Activated T-cell treated with anti-CD3 and anti-CD28 coated beads, Interleukin-2, amount 50 U/mL, for 4 hours (primary cell): Measurements from ENCODE around the gene RAB22A. TPM values are rescaled to one million over a fixed set of nuclear protein-coding genes. Genes with fewer than 3 reads are reported as not detected.

Experiments
- ATAC-seq, 2 donors: fragments of 200-7000 bp; cut with Tn5 transposase; one replicate each; pipeline ENCODE4 v1.10.0; 2021
- DNase-seq: peaks from one replicate; pipeline ENCODE4 v3.0.0-alpha.2; 2020
- H3K27me3 Mint-ChIP-seq: one replicate; pipeline ENCODE4 v1.8.0; 2021; ENCODE audit warnings: low read depth, mixed read lengths
- H3K36me3 Mint-ChIP-seq: one replicate; pipeline ENCODE4 v1.8.0; 2022; ENCODE audit warnings: mixed read lengths; ENCODE audit not compliant: insufficient read depth
- H3K4me1 Mint-ChIP-seq: one replicate; pipeline ENCODE4 v1.8.0; 2021; ENCODE audit warnings: low read depth, mixed read lengths
- H3K4me3 Mint-ChIP-seq: one replicate; pipeline ENCODE4 v1.8.0; 2021; ENCODE audit warnings: mild to moderate bottlenecking, moderate library complexity, mixed read lengths
- H3K9me3 Mint-ChIP-seq: one replicate; pipeline ENCODE4 v1.8.0; 2021; ENCODE audit warnings: mixed read lengths
- total RNA-seq, 3 donors: library from RNA; stranded (reverse); gene quantifications; one replicate each; pipeline ENCODE4 v1.2.1, GENCODE V29; 2021

The RAB22A gene, protein sequence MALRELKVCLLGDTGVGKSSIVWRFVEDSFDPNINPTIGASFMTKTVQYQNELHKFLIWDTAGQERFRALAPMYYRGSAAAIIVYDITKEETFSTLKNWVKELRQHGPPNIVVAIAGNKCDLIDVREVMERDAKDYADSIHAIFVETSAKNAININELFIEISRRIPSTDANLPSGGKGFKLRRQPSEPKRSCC
- 10 to 100 TPM; 15.9 to 17.9 (median 17.3) TPM for total RNA-seq

- H3K27me3 Mint-ChIP-seq: no peaks in the 10 kb centered on the region
- H3K4me1 Mint-ChIP-seq: peaks cover 74% of the 10 kb centered on the region
- DNase-seq (peak; percentile 78), ATAC-seq (peak; percentile 46 to 64)
- H3K9me3 Mint-ChIP-seq: no peaks in the 10 kb centered on the region
- peaks cover 22% of the 10 kb centered on the region for H3K36me3 Mint-ChIP-seq
- peak within 1 kb of the TSS; percentile 92 for H3K4me3 Mint-ChIP-seq
Measured at GRCh38 chr20:58309591-58310290, at the start of gene RAB22A. RAB22A (plus strand) TSS chr20:58309715; CDS start chr20:58309977, 262 bp downstream.

DNA sequence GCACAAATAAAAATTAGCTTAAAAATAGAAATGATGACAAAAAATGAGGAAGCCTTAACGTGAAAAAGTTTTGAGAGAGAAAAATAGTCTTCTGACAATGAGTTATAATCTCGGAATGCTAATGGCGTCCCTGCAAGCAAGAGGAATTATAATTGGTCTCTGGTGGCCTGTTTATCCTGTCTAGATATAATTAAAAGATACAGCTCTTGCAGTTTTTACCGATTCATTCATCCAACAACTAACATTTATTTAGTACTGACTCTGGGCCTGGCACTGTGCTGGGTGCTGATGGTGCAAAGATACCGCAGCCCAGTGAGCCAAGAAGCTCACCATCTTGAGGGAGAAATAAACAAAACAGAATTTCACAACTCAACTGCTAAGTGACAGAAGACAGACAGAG lies 49.5 kb upstream of the RAB22A start:
- H3K36me3 Mint-ChIP-seq: peaks cover 20% of the 10 kb centered on the region
- ATAC-seq (no peak), DNase-seq (no peak)
- H3K4me3 Mint-ChIP-seq: no peak overlapping the region
- no peaks in the 10 kb centered on the region for H3K9me3 Mint-ChIP-seq
- H3K4me1 Mint-ChIP-seq: peaks cover 6% of the 10 kb centered on the region
- no peaks in the 10 kb centered on the region for H3K27me3 Mint-ChIP-seq

DNA sequence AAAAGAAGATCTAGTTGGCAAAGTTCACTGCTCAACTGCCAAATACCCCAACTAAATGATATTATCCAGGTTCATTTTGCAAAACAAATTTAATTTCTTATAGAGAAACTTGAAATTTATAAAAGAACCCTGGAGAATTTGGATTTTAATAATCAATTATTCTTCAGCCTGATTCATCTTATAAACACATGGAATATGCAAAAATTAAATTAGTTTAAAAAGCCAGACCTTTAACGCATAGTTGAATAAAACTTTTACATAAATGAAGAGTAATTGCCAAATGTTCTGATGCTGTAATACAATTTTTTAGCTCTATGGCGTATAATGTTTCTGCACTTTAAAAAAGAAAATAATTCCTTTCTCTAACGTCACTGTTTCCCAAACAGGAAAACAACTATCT lies 47.9 kb upstream of the RAB22A start:
- no peak overlapping the region for H3K4me3 Mint-ChIP-seq
- no peaks in the 10 kb centered on the region for H3K27me3 Mint-ChIP-seq
- DNase-seq (no peak), ATAC-seq (no peak)
- peaks cover 23% of the 10 kb centered on the region for H3K36me3 Mint-ChIP-seq
- H3K9me3 Mint-ChIP-seq: no peaks in the 10 kb centered on the region
- peaks cover 4% of the 10 kb centered on the region for H3K4me1 Mint-ChIP-seq

DNA sequence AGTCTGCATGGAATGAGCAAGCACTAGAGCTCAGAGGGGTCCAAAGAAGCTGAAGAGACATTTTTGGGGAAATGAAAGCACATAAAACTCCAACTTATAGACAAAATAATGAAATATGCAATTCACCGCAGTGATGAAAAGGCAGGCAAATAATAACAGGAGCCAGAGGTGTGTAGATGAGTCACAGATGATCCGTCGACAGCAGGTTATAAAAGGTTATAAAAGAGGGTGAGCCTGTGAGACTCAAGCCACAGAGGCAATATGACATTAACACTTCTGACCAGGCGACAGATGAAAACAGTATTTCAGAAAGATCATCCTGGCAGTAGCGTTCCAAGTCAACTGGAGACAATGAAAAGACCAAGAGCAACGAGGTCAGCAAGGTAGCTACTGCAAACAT lies 45.2 kb upstream of the RAB22A start:
- Mint-ChIP-seq H3K36me3 (peaks cover 22% of the 10 kb centered on the region), H3K4me3 (no peak overlapping the region), H3K9me3 (no peaks in the 10 kb centered on the region), H3K4me1 (peaks cover 16% of the 10 kb centered on the region), H3K27me3 (no peaks in the 10 kb centered on the region)
- no peak for DNase-seq
- no peak for ATAC-seq

- Mint-ChIP-seq H3K4me1 (peaks cover 24% of the 10 kb centered on the region), H3K9me3 (no peaks in the 10 kb centered on the region), H3K36me3 (peaks cover 23% of the 10 kb centered on the region), H3K27me3 (no peaks in the 10 kb centered on the region), H3K4me3 (no peak overlapping the region)
- DNase-seq: no peak
- ATAC-seq: no peak
Measured at GRCh38 chr20:58267389-58268215, 41.9 kb upstream of the RAB22A start.

DNA sequence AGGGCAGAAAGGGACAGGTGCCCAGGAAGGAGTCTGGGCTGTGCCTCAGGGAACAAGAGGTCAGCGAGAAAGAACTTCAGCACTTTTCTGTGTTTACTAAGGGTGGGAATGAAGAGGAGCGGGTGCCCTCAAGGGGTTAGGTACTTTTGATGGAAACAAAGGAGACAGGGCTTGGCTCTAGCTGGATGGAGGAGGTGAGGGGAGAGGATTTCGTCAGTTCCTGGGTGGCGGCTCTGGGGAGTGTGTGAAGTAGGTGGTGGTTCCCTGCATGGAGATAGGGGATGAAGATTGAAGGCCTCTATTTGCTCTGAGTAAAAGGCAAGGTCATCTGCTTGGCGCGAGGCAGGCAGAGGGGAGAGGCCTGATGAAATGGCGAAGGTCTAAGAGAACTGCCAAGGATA lies 41.1 kb upstream of the RAB22A start:
- H3K4me1 Mint-ChIP-seq: peaks cover 24% of the 10 kb centered on the region
- H3K4me3 Mint-ChIP-seq: no peak overlapping the region
- H3K9me3 Mint-ChIP-seq: no peaks in the 10 kb centered on the region
- H3K27me3 Mint-ChIP-seq: no peaks in the 10 kb centered on the region
- DNase-seq: no peak
- H3K36me3 Mint-ChIP-seq: peaks cover 19% of the 10 kb centered on the region
- no peak for ATAC-seq

DNA sequence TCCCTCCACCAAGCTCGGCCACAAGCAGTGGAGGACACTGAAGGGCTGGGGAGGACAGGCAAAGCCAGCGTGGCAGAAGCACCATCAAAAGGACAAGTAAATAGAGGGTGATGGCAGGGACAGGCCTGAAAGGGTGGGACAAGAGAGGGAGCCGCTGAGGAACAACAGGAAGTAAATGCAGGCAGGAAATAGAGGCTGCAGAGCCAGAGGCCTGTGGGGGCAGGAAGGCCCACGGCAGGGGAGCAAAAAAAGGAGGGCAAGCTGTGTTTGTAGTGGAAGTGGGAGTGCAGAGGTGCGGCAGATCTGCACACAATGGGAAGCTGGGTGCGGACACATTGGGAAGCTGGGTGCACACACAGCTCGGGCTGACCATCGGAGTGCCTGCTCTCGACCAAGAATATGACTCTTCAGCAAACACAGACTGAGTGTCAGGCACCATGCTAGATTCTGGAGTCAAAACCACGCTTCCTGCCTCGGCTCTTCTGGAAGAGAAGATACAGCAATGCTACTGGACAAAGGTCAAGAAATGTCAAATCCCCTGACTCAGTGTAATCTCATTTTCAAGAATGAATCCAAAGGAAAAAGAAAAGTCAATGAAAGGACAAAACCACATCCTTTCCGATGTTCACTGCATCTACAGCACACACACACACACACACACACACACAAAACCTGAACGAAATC lies 40.4 kb upstream of the RAB22A start:
- DNase-seq (no peak), ATAC-seq (no peak)
- Mint-ChIP-seq H3K9me3 (peaks cover 3% of the 10 kb centered on the region), H3K27me3 (no peaks in the 10 kb centered on the region), H3K36me3 (peaks cover 24% of the 10 kb centered on the region), H3K4me3 (no peak overlapping the region), H3K4me1 (peaks cover 24% of the 10 kb centered on the region)

GRCh38 chr20:58271606-58272351 lies 37.7 kb upstream of the RAB22A start:
- Mint-ChIP-seq H3K27me3 (no peaks in the 10 kb centered on the region), H3K4me1 (peaks cover 24% of the 10 kb centered on the region), H3K4me3 (no peak overlapping the region), H3K9me3 (peaks cover 3% of the 10 kb centered on the region), H3K36me3 (peaks cover 29% of the 10 kb centered on the region)
- ATAC-seq (peak; percentile 73 to 98), DNase-seq (peak; percentile 15)

DNA sequence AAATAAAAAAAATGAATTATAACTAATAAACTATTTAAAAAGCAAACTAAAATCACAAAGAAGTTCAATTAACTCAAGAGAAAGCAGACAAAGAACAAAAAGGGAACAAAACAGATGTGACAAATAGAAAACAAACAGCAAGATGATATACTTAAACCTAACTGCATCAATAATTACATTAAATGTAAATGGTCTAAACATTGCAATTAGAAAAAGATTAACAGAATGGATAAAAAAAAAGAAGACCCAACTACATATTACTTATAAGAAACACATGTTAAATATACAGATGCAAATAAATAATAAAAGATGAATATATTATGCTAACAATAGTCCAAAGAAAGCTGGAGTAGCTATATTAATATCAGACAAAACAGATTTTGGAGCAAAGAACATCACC lies 35.1 kb upstream of the RAB22A start:
- Mint-ChIP-seq H3K36me3 (peaks cover 19% of the 10 kb centered on the region), H3K27me3 (no peaks in the 10 kb centered on the region), H3K9me3 (peaks cover 3% of the 10 kb centered on the region), H3K4me3 (no peak overlapping the region), H3K4me1 (peaks cover 8% of the 10 kb centered on the region)
- no peak for DNase-seq
- ATAC-seq: no peak

GRCh38 chr20:58277107-58277506 lies 32.4 kb upstream of the RAB22A start:
- H3K4me3 Mint-ChIP-seq: no peak overlapping the region
- no peak for DNase-seq

DNA sequence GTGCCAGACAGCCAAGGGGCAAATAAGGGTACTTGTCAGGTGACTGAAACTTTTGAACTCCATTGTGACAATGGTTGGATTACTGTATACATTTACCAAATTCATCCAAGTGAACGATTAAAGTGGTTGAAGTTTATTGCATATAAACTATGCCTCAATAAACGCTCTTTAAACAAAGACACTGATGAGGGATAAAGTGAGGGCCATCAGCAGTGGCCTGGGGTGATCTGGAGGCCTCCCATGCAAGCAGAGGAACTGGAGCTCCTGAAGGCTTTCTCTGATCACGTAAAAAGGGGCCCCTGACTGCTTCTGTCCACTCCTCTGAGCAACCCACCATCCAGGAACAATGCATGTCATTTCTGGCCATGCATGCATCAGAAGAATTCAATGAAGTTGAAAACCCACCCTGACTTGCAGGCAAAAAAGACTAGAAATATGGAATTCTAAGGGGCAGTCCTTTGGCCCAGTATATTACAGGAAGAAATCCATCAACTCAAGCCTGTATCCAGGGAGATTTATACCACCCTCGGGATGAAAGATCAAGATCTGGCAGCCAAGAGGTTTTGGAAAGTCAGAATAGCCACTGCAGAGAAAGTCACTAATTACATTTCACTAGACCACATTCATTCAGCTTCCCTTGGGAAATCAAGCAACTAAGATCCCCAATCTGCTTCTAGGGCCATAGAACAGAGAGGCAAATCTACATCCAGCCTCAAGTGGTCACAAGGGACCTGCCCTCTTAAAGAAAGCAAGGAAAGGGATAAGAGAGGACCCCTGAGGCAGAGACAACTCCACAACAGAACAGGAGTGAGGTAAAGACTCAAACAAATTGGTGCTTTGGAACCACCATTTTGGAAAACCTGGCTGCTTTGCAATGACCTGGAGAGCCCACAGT lies 31.7 kb upstream of the RAB22A start:
- Mint-ChIP-seq H3K36me3 (peaks cover 18% of the 10 kb centered on the region), H3K9me3 (peaks cover 3% of the 10 kb centered on the region), H3K27me3 (no peaks in the 10 kb centered on the region), H3K4me1 (peaks cover 6% of the 10 kb centered on the region), H3K4me3 (no peak overlapping the region)
- no peak for ATAC-seq
- DNase-seq: no peak

More at GRCh38 chr20:58277107-58277506, 32.4 kb upstream of the RAB22A start:
- H3K27me3 Mint-ChIP-seq: no peaks in the 10 kb centered on the region
- ATAC-seq: no peak
- H3K4me1 Mint-ChIP-seq: peaks cover 5% of the 10 kb centered on the region
- H3K9me3 Mint-ChIP-seq: peaks cover 3% of the 10 kb centered on the region
- H3K36me3 Mint-ChIP-seq: peaks cover 19% of the 10 kb centered on the region

DNA sequence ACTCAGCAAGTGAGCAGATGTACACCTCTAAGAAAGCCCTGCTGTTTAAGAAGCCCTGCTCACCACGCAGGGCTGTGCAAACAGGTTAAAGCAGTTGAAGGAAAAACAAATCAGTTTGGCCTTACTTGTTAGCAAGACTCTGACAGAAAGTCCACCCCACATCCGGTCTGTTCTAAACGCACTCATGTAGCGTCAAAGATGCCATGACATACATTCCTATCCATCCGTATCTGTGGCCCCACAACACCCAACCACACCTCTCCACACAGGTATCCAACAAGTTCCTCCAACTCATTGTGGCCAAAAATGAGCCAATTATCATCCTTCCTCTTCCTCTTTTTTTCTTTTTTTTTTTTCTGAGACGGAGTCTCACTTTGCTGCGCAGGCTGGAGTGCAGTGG lies 22.8 kb upstream of the RAB22A start:
- ATAC-seq: no peak
- Mint-ChIP-seq H3K4me1 (peaks cover 18% of the 10 kb centered on the region), H3K27me3 (no peaks in the 10 kb centered on the region), H3K4me3 (no peak overlapping the region), H3K36me3 (peaks cover 8% of the 10 kb centered on the region), H3K9me3 (no peaks in the 10 kb centered on the region)
- DNase-seq: no peak

DNA sequence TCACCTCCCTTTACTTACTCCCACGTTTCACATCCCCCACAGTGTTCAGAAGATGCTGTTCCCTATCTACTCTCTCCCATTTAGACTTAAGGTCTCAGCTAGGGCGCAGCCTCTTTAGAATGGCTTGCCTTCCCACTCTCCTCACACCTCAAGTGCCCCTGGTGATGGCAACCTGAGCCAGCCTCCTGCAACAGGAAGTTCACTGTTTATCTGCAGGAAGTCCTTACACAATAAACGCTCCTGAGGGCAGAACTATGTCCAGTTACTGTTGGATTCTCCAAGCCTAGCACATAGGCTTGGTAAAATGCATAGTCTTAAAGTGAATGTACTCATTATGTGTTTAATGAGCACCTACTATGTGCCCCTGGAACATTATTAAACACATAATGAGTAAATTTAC lies 21.9 kb upstream of the RAB22A start:
- no peak for ATAC-seq
- no peak for DNase-seq
- peaks cover 8% of the 10 kb centered on the region for H3K36me3 Mint-ChIP-seq
- H3K9me3 Mint-ChIP-seq: no peaks in the 10 kb centered on the region
- peaks cover 13% of the 10 kb centered on the region for H3K4me1 Mint-ChIP-seq
- H3K27me3 Mint-ChIP-seq: no peaks in the 10 kb centered on the region
- H3K4me3 Mint-ChIP-seq: no peak overlapping the region
